ENCODE results near the gene NDUFS6. TPM values are rescaled to one million over a fixed set of nuclear protein-coding genes. Genes with fewer than 3 reads are reported as not detected.

The NDUFS6 gene
- total and polyA plus RNA-seq, 2 of the 8 experiments (the other 6 are each of a cell fraction or from before 2014, with no cell fraction given) = 72.7 to 191 TPM

DNA sequence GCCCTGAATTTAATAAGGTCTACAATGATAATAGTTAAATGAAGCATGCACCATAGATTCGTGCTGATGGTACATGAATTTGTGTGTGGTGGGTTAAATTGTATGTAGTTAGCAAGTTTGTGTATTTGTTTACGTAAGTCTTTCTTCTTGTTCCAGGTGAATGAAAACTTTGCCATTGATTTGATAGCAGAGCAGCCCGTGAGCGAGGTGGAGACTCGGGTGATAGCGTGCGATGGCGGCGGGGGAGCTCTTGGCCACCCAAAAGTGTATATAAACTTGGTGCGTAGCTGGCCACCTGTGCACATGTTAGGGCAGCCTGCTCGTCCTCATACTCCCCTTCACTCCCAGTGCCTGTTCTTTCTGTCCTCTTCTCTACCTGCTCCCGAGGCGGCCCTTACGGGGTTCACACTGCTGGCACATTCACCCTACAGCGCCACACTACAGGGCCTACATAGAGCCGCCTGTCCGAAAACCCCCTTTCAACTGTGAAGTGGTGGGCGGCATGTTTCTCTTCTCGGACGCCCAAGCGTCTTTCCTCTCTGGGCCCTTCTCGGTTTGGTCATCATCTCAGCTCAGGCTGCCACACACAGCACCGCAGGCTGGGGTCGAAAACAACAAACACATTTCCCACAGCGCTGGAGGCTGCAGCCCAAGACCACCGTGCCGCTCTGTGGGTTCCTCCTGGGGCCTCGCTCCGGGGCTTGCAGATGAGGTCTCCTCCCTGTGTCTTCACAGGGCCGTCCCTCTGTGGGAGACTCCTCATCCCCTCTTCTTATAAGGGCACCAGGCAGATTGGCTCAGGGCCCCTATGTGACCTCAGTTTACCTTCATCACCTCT, 13.2 kb downstream of the NDUFS6 start:
- H3K56ac ChIP-seq (replicated peaks; ENCODE audit: insufficient read length, low read depth, low read length) = no peak overlapping the region
- no peak overlapping the region for H2BK15ac ChIP-seq (ENCODE audit: low read length)
- DNase-seq (ENCODE audit: low read depth in 1 of 2, low spot score in 2 of 2) = no peak
- H3K4ac ChIP-seq (replicated peaks; ENCODE audit: insufficient read length, low read depth, low read length) = no peak overlapping the region
- no peak overlapping the region for H2BK12ac ChIP-seq (ENCODE audit: low read depth, low read length)
- POLR2A ChIA-PET (ENCODE audit: partially characterized antibody) = interaction anchor here (0.6 to 1.5 kb wide), 2 partner anchors 10 to 107 kb away, joined by 3 to 4 read pairs; no protein-coding TSS in a partner anchor
- no peak overlapping the region for H4K5ac ChIP-seq (ENCODE audit: insufficient read length, low read depth, low read length)
- peaks cover 0 to 3% (median under 1%) of the 10 kb centered on the region in 4 experiments; a peak in 1 of 7 replicates for H3K4me1 ChIP-seq (replicated peaks in 1 of 4; ENCODE audit: control insufficient read depth in 3 of 4, insufficient read depth in 4 of 4, low read length in 3 of 4)
- H2BK20ac ChIP-seq (ENCODE audit: low read length) = no peak overlapping the region
- no peak overlapping the region for H2BK5ac ChIP-seq (ENCODE audit: low read depth, low read length)
- TF ChIP-seq ZNF274 (IDR thresholded peaks at IDR 0.05; ENCODE audit: borderline replicate concordance, extremely low read depth, low read length) = no peak
- no peak for TF ChIP-seq TCF12 (IDR thresholded peaks at IDR 0.05; ENCODE audit: low read depth, low read length)
- no peak for TF ChIP-seq RFX5 (IDR thresholded peaks at IDR 0.05; ENCODE audit: borderline replicate concordance, low read depth, low read length)
- TF ChIP-seq PHF8 (conservative IDR thresholded peaks at IDR 0.05; ENCODE audit: low read depth, low read length) = no peak
- no peak for TF ChIP-seq YY1 (IDR thresholded peaks at IDR 0.05; ENCODE audit: low read depth, low read length)
- no peak for TF ChIP-seq EGR1 (IDR thresholded peaks at IDR 0.05; ENCODE audit: borderline replicate concordance, low read depth, low read length)
- no peak overlapping the region for H3K23ac ChIP-seq (ENCODE audit: insufficient read length)
- H3K27ac ChIP-seq (ENCODE audit: low read depth, low read length) = no peak overlapping the region
- H3K4me2 ChIP-seq (ENCODE audit: insufficient read depth in 1 of 2, low read depth in 2 of 2, low read length in 2 of 2) = no peak overlapping the region
- H3K14ac ChIP-seq (ENCODE audit: insufficient read length) = no peak overlapping the region
- H4K20me1 ChIP-seq (replicated peaks in 1 of 2; ENCODE audit: control insufficient read depth in 1 of 2, insufficient read depth in 2 of 2, low read length in 2 of 2) = peaks cover 8 to 23% of the 10 kb centered on the region in 2 experiments
- no peak overlapping the region for H4K91ac ChIP-seq (replicated peaks; ENCODE audit: insufficient read length, low read length)
- H3K79me2 ChIP-seq (ENCODE audit: control insufficient read depth in 1 of 2, insufficient read depth in 2 of 2, low read length in 2 of 2) = peaks cover 3 to 29% of the 10 kb centered on the region in 2 experiments; a peak in 3 of 4 replicates
- CTCF ChIA-PET (ENCODE audit: partially characterized antibody) = interaction anchor here (1.1 to 1.6 kb wide), 3 partner anchors 9 to 51 kb away, joined by 3 to 4 read pairs (median 3); no protein-coding TSS in a partner anchor
- H3K23me2 ChIP-seq (ENCODE audit: low read depth, low read length) = no peaks in the 10 kb centered on the region
- no peak overlapping the region for H2BK120ac ChIP-seq (replicated peaks; ENCODE audit: low read depth, low read length)
- no peak overlapping the region for H3K9ac ChIP-seq (replicated peaks in 1 of 4; ENCODE audit: extremely low read depth in 1 of 4, low read depth in 3 of 4, low read length in 3 of 4)
- no peak overlapping the region for H2AFZ ChIP-seq (ENCODE audit: low read length)
- H3K36me3 ChIP-seq (ENCODE audit: control insufficient read depth in 2 of 4, insufficient read depth in 4 of 4, low read length in 3 of 4) = peaks cover 18 to 58% (median 50%) of the 10 kb centered on the region in 4 experiments
- H2AK5ac ChIP-seq (ENCODE audit: low read depth, low read length) = no peak overlapping the region
- FAIRE-seq = no peak
- no peak overlapping the region for H3K4me3 ChIP-seq (ENCODE audit: extremely low read depth in 1 of 4, insufficient read depth in 2 of 4, low read depth in 3 of 4, low read length in 4 of 4)
- H3K27me3 ChIP-seq (replicated peaks in 1 of 4; ENCODE audit: control insufficient read depth in 3 of 4, extremely low read depth in 1 of 4, insufficient read depth in 3 of 4, low read length in 3 of 4) = no peaks in the 10 kb centered on the region
- 96% methylated on average over 29 of the region's 30 CpGs; no CpG with 5 or more reads in 1 of the 2 experiments for WGBS, 2 experiments (ENCODE audit: extremely low coverage in 1 of 2, insufficient coverage in 1 of 2, insufficient read length in 1 of 2, insufficient replicate concordance in 2 of 2, low coverage in 1 of 2, low lambda C conversion rate in 2 of 2, missing lambda C conversion rate in 1 of 2)
- no peak overlapping the region for H4K8ac ChIP-seq (ENCODE audit: extremely low read depth, insufficient read depth, low read length)
- no peaks in the 10 kb centered on the region for H3K9me3 ChIP-seq (ENCODE audit: insufficient read depth in 2 of 2, low read depth in 1 of 2, low read length in 1 of 2)
- H3K79me1 ChIP-seq (ENCODE audit: low read depth, low read length) = peaks cover 4% of the 10 kb centered on the region
- no peak overlapping the region for H3K18ac ChIP-seq (ENCODE audit: extremely low read depth, low read length)
